Activated CD4-positive, CD25-positive, alpha-beta regulatory T cell (primary cell): Measurements from ENCODE around the gene OPN4.

Experiments used
- DNase-seq, 4 experiments: peaks; one replicate each; lab custom pipeline; 2025; lab: John Stamatoyannopoulos, UW

Gene OPN4

DNA sequence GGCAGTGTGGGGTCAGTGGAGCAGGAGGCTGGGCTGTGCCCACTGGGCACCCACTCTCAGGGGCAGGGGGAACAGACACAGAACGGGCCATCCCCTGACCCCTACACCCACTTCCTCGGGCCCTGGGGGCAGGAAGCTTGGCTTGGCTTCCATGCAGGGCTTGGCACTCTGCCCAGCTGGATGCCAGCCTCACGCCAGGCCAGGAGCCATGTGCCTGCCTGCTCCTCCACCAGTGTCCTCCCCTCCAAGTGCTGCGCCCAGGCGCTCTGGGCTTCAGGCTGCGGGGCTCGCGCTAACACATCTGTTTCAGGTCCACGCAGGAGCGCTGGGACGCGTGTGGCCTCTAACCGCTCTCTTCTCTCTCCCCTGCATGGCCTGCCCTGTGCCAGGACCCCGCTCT is 26.7 kb downstream of the OPN4 start:
- DNase-seq, result no peak

DNA sequence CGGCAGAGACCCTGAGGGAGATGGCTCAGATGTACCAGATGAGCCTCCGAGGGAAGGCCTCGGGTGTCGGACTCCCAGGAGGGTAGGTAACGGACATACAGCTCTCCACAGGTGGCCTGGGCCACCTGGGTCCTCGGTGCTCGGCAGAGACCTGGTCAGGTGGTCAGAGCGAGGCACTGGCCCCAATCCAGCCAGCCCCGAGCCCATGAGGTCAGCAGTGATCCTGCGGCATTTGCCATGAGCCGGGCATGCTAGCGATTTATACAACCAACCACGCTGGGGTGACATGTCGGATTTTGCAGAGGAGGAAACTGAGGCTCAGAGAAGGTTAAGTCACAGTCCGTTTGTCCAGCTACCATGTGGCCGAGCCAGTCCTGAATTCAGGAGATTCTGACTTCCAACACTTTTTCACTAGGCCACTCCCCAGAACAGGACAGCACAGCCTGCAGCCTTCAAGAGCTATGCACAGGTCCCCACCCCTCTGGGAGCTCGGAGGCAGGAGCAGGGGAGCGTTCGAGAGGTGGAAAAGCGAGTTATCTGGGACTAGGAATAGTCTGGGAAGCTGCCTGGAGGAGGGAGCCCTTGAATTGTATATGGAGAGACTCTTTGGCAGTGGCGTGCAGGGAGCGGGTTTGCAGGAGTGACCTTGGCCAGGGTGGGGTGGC is 27.5 kb downstream of the OPN4 start:
- DNase-seq, result no peak

DNA sequence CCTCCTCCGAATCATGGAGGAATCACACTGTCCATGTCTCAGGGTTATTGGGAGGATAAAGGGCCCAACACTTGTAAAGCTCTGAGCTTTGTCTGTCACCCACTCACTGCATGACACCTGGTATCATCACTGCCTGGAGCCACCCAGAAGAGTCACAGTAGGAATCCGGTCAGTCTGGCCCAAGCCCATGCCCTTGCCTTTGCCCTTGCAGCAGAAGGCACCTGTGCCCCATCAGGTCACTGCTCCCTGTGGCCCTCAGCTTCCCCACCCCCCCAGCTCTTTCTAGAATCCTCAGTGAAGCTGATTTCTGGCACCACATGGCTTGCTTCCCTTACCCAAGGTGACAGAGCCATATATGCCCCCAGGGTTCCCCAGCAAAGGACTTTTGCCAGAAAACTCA is 28.3 kb downstream of the OPN4 start:
- no peak for DNase-seq

DNA sequence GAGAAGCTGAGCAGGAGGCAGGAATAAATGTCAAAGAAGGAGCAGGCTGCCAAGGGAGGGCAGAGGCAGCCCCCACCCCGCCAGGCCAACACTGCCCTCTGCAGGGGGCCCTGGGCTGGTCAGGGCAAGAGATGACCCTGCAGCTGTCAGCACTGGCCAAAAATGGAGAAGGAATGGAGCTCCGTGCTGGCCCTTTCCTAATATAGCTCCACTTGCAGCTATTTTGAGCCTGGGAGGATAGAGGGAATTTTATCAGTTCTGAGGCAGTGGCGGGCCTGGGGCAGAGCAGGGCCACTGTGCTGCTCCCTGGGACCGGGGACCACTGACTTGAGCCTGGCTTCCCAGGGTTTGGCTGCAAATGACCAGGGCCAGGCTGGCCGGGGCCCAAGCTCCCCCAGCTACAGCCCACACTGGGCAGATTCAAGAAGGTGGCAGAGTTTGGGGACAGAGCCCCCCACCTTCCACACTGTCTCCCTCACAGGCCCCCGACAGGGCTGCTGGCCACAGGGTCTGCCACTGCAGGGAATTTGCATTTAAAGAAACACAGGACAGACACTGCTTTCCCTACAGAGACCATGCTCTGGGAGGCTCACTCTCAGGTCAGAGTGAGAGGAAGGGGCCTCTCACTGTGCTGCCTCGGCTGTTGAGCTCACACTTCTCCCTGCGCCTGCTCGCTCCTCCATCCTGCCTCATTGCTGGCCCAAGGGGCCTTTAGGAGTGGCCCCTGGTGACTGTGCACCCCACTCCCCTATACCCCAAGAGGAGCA is 30.2 kb downstream of the OPN4 start:
- no peak for DNase-seq

DNA sequence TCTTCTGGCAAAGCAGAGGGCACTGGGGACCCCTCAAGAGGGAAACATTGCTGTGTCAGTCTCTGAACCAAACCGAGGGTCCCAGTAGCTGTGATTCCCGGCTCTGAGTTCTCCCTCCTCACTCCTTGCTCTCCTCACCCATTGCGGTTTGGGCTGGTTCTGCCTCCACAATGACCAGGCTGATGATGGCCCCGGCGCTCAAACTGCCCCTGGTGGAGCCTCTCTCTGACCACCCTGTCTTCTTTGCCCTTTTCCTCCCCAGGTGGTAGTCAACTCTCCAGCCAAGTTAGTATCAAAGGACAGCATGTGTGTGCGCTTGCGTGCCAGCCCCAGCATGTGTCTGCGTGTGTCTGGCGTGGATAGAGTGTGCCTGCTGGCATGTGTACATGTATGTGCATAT is 31.1 kb downstream of the OPN4 start:
- no peak for DNase-seq

DNA sequence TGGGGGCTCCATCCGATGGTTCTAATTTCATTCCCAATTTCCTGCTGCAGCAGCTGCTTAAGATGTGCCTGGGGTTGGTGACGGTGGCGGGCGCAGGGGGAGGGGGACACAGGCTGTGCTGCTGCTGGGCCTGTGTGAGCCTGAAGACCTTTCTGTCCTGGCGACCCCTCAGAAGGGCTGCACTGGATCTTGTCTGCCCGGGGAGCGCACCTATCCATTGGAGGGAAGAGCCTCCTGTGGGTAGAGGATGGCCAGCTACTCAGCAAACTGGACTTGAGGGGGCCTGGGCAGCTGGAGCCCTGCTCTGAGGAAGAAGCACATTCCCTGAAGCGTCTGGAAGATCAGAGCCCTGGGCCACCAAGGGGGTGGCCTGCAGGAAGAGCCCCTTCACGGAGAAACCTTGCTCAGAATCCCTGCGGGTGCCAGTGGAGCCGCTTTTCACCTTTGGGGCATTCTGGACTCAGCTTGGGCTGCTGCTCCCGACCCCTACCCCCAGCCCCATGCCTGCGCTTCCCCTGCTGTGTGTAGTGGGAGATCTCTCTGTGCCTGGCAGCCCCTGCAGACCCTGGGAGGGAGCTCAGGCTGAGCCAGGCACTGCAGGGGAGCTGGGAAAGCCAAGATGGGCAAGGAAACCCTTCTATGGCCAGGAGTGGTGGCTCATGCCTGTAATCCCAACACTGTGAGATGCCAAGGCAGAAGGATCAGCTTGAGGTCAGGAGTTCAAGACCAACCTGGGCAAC is 31.7 kb downstream of the OPN4 start:
- DNase-seq, result no peak

DNA sequence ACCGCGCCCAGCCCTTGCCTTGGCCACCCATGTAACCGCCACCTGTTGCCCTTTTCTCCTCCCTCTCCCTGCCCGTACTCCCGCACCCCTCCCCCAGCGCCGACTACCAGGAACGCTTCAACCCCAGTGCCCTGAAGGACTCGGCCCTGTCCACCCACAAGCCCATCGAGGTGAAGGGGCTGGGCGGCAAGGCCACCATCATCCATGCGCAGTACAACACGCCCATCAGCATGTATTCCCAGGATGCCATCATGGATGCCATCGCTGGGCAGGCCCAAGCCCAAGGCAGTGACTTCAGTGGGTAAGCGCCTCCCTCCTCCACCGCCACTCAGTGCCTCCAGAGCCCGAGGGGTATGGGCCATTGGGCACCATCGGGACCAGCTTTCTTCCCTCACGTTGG is 32.6 kb downstream of the OPN4 start:
- DNase-seq, result no peak

DNA sequence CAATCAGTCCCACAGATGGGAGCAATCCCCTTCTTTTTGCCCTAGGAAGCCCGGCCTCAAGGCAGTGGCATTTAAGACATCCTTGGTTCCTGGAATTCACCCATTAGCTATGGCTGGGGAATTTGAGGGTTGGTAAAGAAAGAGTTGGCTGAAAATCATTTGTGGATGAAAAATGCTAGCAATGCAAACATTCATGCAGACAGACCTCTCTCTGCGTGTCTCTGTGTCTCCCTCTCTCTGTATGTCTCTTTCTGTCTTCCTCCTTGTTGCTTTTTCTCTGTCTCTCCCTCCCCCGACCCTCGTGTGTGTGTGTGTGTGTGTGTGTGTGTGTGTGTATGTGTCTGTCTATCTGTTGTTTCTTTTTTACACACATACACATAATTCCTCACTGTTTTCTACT is 33.4 kb downstream of the OPN4 start:
- DNase-seq, result no peak

DNA sequence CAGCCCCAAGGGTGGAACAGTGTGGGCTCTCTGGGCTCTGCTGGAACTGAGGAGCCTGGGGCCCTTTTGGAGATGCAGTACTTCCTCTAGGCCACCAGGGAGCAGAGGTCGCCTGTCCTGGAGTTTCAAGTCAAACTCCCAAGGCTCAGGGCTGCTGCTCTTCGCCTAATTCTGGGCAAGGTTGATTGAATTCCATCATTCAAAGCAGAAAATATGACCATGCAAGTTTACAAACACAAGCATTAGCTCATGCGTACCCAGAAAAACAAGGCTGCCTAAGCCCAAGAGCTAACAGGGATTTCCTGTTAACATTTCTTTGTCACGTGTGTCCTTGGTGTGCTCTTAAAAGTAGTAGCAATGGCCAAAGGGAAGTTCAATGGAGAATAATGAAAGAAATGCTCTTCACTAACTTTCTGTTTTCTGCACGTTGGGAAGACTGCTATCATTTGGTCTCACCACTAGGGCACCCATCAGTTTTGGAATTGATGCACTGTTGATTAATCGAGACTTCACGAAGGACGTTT is 34.1 kb downstream of the OPN4 start:
- peak in 1 of 4 experiments; percentile 6 for DNase-seq

DNA sequence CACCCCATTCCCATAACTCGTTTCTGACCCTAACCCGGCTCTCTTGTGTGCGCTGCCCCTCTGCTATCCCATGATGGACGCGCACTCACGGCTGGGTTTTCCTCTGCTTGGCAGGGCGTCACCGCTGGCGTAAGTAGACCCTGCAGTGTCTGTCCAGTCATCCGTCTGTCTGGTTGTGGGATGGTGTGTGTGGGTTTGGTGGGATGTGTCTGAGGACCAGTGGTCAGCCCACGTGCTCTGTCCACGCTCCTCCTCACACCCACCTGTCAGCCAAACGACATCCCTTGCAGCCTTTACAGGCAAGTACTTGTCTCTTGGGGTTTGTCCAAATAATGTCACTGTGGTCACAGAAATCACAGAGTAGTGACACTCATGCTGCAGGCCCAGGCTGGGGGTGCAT is 34.8 kb downstream of the OPN4 start:
- DNase-seq, result no peak

DNA sequence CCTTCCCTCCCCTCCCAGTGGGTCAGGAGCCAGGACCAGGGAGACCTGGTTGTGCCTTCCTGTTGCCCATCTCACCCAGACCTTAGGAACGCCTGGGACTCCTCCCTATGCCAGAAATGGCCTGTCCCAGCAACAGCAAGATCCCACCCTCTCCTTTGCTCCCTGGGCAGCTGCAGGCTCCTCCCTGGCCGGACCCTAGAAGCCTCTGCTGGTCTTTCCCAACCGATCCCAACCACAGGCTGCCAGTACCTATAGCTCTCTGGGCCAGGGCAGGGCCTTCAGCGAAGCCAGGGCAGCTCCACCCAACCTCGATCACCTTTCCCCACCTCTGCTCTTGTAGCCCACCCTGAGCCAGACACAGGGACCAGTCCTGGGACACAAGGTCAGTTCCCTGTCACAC is 35.9 kb downstream of the OPN4 start:
- DNase-seq, result no peak

DNA sequence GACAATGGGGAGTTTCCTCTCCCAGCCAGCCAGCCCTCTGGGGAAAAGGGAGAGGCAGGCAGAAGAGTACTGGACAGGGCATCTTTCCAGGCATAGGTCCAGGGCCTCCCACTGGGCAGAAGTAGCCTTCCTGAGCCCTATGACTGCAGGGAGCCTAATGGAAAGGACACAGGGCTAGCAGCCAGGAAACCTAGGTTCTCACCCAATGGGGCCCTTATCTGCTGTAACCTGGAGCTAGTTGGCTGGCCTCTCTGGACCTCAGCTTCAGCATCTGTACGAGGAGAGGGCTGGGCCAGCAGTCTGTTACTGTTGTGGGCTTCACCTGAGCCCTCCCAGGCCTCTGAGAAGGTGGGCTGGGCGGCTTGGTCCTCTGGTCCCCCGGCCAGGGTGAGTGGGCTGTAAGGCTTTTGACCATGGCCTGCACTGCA is 36.3 kb downstream of the OPN4 start:
- no peak for DNase-seq

DNA sequence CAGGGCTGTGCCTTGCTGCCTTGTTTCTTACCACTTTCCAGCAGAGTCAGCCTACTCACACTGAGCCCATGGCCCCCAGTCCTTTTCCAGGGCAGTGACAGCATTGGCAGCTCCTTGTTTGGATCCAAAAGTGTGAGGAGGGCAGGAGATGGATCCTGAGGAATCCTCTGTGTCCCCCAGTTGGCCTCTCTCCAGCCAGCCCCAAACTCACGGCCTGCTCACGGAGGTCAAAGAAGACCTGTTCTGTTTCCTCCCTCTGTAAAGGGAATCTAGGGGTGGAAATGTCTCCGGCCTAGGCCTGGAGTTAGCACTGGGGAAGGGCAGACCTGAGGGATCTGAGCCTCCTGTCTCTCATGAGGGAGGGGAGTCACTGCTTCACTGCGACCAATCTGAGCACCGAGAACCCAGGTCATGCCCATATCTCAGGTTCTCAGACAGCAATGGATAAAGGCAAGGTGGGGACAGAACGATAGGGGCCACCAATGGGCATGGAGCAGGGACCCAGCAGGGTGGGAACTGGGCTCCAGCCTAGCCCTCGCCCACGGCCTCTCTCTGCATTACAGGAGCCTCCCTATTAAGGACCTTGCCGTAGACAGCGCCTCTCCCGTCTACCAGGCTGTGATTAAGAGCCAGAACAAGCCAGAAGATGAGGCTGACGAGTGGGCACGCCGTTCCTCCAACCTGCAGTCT is 37.1 kb downstream of the OPN4 start:
- no peak for DNase-seq

DNA sequence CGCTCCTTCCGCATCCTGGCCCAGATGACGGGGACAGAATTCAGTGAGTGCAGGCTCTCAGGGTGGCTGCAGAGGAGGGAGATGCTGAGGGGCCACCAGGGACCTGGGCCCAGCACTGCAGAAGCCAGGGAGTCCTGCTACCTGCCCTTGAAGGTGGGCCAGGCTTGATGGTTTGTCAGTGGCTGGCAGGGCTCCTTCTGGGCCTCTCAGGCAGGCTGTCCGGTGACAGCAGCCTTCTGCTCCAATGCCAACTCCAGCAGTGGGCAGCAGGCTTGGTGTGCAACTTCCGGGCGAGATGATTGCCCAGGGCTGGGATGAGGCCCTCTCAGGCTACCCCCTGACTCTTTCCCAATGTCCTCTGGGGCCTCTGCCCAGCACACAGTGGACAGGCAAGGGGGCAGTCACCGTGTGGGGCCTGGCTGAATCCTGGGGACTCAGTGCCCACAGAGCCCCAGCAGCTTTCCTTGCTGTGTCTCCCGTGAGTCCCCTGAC is 37.7 kb downstream of the OPN4 start:
- DNase-seq, result no peak

DNA sequence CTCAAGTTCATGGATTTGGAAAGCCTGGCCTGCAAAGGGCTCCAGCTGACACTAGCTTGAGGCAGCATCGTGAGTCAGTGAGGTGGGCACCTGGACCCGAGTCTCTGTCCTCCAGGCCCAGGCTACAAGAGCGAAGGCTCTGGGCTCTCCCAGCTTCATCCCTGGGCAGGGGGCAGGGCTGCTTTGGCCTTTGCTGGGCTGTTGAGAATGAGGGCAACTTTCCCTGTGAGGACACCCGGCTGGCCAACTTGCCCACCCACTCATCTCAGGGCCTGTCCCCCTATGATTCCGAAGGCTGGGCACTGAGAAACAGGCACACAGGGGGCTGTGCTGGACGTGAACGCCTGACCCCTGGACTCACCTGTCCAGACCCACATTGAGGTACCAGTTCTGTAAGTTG is 38.3 kb downstream of the OPN4 start:
- DNase-seq, result no peak

DNA sequence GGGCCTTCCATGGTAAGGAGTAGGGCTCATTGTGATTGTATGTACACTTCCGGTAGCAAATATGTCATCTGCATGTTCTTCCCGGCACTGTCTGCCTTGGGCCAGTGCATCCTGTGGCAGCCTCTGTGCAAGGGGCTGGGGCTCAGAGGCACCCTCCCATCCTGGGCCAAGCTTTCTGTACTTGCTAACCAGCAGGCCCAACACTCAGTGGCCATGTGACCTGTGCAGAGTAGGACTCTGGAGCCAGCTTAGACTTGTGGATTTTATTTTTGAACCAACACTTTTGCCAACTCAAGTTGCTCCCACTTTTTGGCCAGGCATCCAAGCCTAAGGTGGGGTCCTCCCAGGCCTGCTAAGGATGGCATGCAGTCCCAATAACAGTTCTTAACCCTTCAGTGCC is 38.9 kb downstream of the OPN4 start:
- DNase-seq, result no peak

DNA sequence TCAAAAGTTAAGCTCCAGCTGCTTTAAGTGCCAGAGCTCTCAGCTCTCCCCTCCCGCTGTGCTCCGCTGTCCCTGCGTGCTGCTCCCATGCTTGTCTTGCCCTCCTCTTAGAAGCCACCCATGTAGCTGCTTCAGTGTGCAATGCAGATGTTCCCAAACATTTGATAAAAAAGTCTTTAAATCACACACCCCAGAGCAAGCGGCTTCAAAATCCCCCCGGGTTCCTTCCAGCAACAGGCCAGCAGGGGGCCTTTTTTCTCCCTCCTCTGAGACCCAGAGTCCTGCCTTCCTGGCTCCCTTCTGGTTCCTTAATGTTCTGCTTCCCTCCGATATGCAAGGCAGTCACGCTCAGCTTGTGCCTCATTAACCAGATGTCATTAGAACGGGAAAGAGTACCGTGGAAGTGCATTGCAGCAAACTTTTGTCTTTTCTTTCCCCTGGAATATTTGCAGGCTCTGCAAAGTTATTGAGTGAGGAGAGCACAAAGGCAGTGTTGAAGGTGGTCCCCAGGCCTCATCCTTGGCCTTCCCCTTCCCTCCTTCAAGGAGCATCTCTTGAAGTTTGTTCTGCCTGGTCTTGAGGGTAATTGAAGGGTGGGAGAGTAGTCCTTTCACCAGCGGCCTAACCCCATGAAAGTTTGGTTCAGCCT is 39.5 kb downstream of the OPN4 start:
- peak in 1 of 4 experiments; percentile 5 for DNase-seq

DNA sequence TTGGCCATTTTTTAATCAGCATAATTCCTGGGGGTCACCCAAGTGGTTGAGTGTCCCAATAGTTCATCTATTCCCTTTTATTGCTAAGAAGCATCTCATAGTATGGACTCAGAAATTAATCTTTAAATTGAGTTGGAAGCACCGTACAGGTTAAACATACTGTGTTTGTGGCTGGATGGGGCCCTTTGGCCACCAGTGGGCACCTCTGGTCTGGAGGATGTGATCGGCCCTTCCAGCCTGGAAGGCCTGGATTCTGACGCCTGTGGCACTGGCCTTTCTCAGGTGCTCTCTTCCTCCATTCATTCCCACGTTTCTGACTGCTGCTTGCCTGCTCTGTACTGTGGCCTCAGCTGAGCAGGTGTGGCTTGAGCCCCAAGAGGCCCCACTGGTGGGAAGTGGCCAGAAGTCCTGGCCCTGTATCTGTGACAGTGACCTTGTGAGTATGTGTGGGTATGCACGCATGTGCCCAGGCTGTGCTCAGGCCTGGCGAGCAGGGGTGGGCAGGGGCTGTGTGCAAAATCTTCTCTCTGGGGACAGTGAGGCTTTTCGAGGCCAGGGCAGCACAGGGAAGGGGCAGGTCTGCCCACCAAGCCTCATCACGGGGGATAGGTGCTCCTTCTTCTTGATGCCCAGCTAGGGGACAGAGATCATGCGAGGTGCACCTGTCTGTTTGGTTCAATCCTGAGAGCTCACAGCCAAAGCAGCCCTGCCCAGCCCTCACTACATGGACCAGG is 44.0 kb downstream of the OPN4 start:
- DNase-seq, result no peak

DNA sequence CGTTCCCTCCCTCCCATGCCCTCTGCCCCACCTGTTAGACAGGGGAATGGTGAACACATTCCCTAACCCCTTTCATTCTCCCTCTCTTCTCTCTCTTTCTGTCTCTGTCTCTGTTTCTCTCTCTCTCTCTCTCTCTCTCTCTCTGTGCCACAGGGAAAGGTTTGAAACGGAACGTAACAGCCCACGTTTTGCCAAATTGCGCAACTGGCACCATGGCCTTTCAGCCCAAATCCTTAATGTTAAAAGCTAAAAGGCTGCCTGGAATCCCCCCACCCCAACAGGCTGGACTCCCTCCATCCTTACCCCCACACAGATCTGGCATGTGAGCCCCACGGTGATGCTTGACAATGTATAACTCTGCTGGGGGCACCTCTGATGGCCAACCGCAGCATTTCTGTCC is 44.8 kb downstream of the OPN4 start:
- no peak for DNase-seq

DNA sequence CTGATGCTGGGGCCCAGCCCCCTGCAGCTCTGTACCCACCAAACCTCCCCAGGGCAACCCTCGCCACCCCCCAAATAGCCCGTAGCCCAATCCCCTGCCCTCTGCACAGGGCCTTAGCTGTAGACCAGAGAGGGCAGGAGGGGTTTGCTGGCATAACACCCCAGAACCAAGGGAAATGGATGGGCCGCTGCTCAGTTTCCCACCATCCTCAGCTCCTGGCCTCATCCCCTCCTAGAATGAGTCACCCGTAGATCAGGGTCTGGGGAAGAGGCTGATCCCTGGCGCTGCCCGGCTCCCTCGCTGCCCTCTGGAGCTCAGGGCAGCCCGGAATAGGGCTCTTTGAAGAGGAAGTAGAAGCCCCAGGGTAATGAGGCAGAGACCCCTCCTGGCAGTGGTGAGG is 45.2 kb downstream of the OPN4 start:
- no peak for DNase-seq
